ENCODE results near the gene SPG7.

GRCh38 chr16:89561884-89562599 is 53.8 kb downstream of the SPG7 start:
- TF ChIP-seq ZNF274 (IDR thresholded peaks at IDR 0.05; ENCODE audit: low read depth, low read length), result no peak
- no peak for TF ChIP-seq YY1 (IDR thresholded peaks at IDR 0.05; ENCODE audit: insufficient read depth, insufficient read length)

Data from NT2/D1 (cell line).